Omental fat pad (tissue), 4 donors: ENCODE data around the gene PTPRK. TPM values are rescaled to one million over a fixed set of nuclear protein-coding genes. Genes with fewer than 3 reads are reported as not detected.

Source experiments
- ATAC-seq: fragments of 150-250 bp; one replicate; pipeline ENCODE4 v1.9.1; 2016; ENCODE audit warnings: mild to moderate bottlenecking, moderate library complexity; ENCODE audit not compliant: low FRiP score
- DNase-seq: peaks from one replicate; pipeline ENCODE4 v3.0.0-alpha.2; 2019; ENCODE audit warnings: low spot score
- CTCF ChIP-seq, 3 donors: fragments of 450-650 bp; IDR thresholded peaks; one replicate each; pipeline ENCODE4 v1.5.1; 2016 to 2017; ENCODE audit warnings: antibody characterized with exemption in 3 of 3, mild to moderate bottlenecking in 3 of 3, moderate library complexity in 2 of 3
- total RNA-seq, 4 donors: library from RNA; depleted of rRNA; stranded (reverse); fragments of >200 nt; gene quantifications; one replicate each; pipeline ENCODE4 v1.1.0, GENCODE V29; 2016

The PTPRK gene
- total RNA-seq, 4 donors from 2014 or later: 16.2 to 32.6 (median 20.9) TPM

- no peak for ATAC-seq
- no peak for DNase-seq
- no peak for TF ChIP-seq CTCF (IDR thresholded peaks at IDR 0.05)
These were observed 139.5 kb downstream of the PTPRK start for GRCh38 chr6:128380891-128381290.

- DNase-seq (no peak), ATAC-seq (no peak)
- no peak for TF ChIP-seq CTCF (IDR thresholded peaks at IDR 0.05)
These were observed 140.8 kb downstream of the PTPRK start for GRCh38 chr6:128379577-128379976.

GRCh38 chr6:128376952-128377503, 143.4 kb downstream of the PTPRK start:
- no peak for TF ChIP-seq CTCF (IDR thresholded peaks at IDR 0.05)
- no peak for ATAC-seq
- DNase-seq: no peak

- no peak for TF ChIP-seq CTCF (IDR thresholded peaks at IDR 0.05)
- no peak for ATAC-seq
- DNase-seq: no peak
These were observed 149.3 kb downstream of the PTPRK start for GRCh38 chr6:128371136-128371535.

GRCh38 chr6:128370072-128370471, 150.3 kb downstream of the PTPRK start:
- TF ChIP-seq CTCF (IDR thresholded peaks at IDR 0.05): no peak
- DNase-seq: no peak
- ATAC-seq: no peak

- ATAC-seq (no peak), DNase-seq (no peak)
- TF ChIP-seq CTCF (IDR thresholded peaks at IDR 0.05): no peak
These were observed 152.0 kb downstream of the PTPRK start for GRCh38 chr6:128368213-128368944.

- TF ChIP-seq CTCF (IDR thresholded peaks at IDR 0.05): no peak
- ATAC-seq: no peak
- no peak for DNase-seq
These were observed 153.0 kb downstream of the PTPRK start for GRCh38 chr6:128367437-128367836.
